Glutamatergic neuron (in vitro differentiated cells): ENCODE data around the gene WDR27. TPM values are rescaled to one million over a fixed set of nuclear protein-coding genes. Genes with fewer than 3 reads are reported as not detected.

Experiments used
- DNase-seq: peaks from one replicate; pipeline ENCODE4 v3.0.0; 2022
- H3K27ac Mint-ChIP-seq: one replicate; pipeline ENCODE4 v1.8.0; 2020; ENCODE audit warnings: mild to moderate bottlenecking, mixed read lengths, inconsistent platforms; ENCODE audit not compliant: unreplicated experiment
- H3K27me3 Mint-ChIP-seq: one replicate; pipeline ENCODE4 v1.8.0; 2020; ENCODE audit warnings: mild to moderate bottlenecking, moderate library complexity, mixed read lengths, inconsistent platforms; ENCODE audit not compliant: unreplicated experiment
- H3K36me3 Mint-ChIP-seq: one replicate; pipeline ENCODE4 v1.8.0; 2020; ENCODE audit warnings: mild to moderate bottlenecking, mixed read lengths, inconsistent platforms; ENCODE audit not compliant: unreplicated experiment
- H3K4me1 Mint-ChIP-seq: one replicate; pipeline ENCODE4 v1.8.0; 2020; ENCODE audit warnings: mild to moderate bottlenecking, low read depth, mixed read lengths, inconsistent platforms; ENCODE audit not compliant: unreplicated experiment
- H3K4me3 Mint-ChIP-seq: one replicate; pipeline ENCODE4 v1.8.0; 2020; ENCODE audit warnings: mild to moderate bottlenecking, mixed read lengths, inconsistent platforms; ENCODE audit not compliant: unreplicated experiment
- H3K9me3 Mint-ChIP-seq: one replicate; pipeline ENCODE4 v1.8.0; 2020; ENCODE audit warnings: mild to moderate bottlenecking, moderate library complexity, mixed read lengths, inconsistent platforms; ENCODE audit not compliant: unreplicated experiment
- CTCF ChIP-seq: fragments of 200-600 bp; sonication (generic); IDR thresholded peaks from one replicate; pipeline ENCODE4 v1.5.0; 2021; ENCODE audit not compliant: partially characterized antibody, unreplicated experiment
- total RNA-seq: library from RNA; stranded (reverse); fragmentation: NEBNext Ultra II Directional; extraction: Animal tissue kit (Norgen Biotek cat#: 25700); gene quantifications from one replicate; pipeline ENCODE4 v1.2.1, GENCODE V29; 2021; ENCODE audit not compliant: unreplicated experiment

WDR27 gene
- total RNA-seq, 1 donor from 2014 or later, result 64.8 TPM

DNA sequence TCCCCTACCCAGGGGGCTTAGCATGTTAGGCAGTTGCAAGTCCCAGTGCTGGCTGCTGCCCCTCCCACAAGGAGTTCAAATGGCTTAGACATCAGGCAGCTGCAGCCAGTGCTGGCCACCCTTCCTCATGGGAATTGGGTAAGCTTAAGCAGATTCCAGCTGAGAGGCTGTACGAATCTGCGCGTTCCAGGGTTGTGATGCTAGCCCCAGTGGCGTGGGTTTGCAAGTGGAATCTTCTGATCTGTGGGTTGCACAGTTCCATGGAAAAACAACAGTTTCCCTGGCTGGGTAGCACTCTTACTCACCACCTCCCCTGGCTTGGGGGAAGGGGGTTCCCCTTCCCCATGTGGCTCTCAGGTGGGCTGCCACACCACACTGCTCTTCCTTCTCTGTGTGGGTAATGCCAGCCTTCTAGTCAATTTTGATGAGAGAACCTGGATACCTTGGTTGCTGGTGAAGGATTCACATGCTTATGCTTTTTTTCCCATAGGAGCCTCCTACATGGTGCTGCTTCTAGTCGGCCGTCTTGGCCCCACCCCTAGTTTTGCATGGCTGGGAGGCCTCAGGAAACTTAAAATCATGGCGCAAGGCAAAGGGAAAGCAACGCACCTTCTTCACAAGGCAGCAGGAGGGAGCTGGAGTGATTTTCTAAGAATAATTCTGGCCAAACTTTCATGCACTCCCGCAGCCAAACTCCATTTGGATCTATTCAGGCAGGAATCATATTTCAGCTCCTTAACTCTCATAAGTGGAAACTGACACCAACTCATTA, 36.6 kb upstream of the WDR27 start:
- DNase-seq, result no peak
- Mint-ChIP-seq H3K9me3 (peaks cover 3% of the 10 kb centered on the region), H3K27me3 (no peaks in the 10 kb centered on the region), H3K27ac (no peak overlapping the region), H3K4me3 (no peak overlapping the region), H3K36me3 (no peaks in the 10 kb centered on the region), H3K4me1 (peaks cover 12% of the 10 kb centered on the region)
- TF ChIP-seq CTCF, result no peak

GRCh38 chr6:169729961-169730360, 28.1 kb upstream of the WDR27 start:
- peaks cover 6% of the 10 kb centered on the region for H3K27me3 Mint-ChIP-seq
- DNase-seq, result no peak
- H3K27ac Mint-ChIP-seq, result no peak overlapping the region
- H3K9me3 Mint-ChIP-seq, result peaks cover 10% of the 10 kb centered on the region
- TF ChIP-seq CTCF, result no peak
- H3K4me1 Mint-ChIP-seq, result peaks cover 3% of the 10 kb centered on the region
- H3K4me3 Mint-ChIP-seq, result no peak overlapping the region
- no peaks in the 10 kb centered on the region for H3K36me3 Mint-ChIP-seq

DNA sequence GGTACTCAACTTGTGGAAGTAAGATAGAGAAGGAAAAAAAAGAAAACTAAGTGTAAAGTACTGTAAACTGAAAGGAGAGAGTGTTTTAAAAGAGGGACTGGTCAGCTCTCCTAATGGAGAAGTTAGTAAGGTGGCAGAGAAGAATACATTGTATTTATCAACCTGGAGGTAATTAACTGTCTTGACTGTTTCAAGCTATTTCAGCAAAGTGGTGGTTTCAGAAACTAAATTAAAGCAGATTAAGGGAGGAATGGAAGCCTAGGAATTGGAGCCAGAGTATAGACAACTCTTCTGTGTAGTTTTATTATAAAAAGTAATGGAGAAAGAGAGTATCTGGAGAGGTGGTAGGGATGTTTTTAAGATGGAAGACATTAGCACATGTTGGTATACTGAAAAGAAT, 25.1 kb upstream of the WDR27 start:
- peak overlapping the region; percentile 11 for H3K4me3 Mint-ChIP-seq
- no peaks in the 10 kb centered on the region for H3K36me3 Mint-ChIP-seq
- TF ChIP-seq CTCF, result no peak
- H3K4me1 Mint-ChIP-seq, result peaks cover 5% of the 10 kb centered on the region
- H3K9me3 Mint-ChIP-seq, result peaks cover 14% of the 10 kb centered on the region
- no peak overlapping the region for H3K27ac Mint-ChIP-seq
- H3K27me3 Mint-ChIP-seq, result peaks cover 11% of the 10 kb centered on the region
- no peak for DNase-seq

DNA sequence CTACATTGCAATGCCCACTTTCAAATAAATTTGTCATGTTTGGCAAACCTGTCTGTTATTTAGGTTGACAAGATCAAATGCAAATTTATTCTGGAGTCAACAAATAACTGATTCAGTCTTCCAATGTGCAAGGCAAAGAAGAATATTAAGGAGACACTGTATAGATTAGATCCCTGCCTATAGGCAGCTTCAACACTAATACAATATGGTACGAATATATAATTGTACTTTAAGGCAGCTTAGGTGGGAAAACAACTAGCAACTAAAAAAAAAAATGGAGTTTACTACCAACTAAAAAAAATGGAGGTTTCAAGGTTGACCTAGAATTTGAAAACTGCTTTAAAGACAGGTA, 24.2 kb upstream of the WDR27 start:
- no peak for TF ChIP-seq CTCF
- no peak for DNase-seq
- Mint-ChIP-seq H3K4me1 (peaks cover 5% of the 10 kb centered on the region), H3K9me3 (peaks cover 14% of the 10 kb centered on the region), H3K27ac (peak overlapping the region; percentile 80), H3K36me3 (no peaks in the 10 kb centered on the region), H3K4me3 (peak overlapping the region; percentile 89), H3K27me3 (peaks cover 11% of the 10 kb centered on the region)
